Stimulated activated CD8-positive, alpha-beta memory T cell treated with anti-CD3 and anti-CD28 coated beads, Interleukin-7, amount 100 ng/mL, for 1 hour (primary cell): Measurements from ENCODE around the gene LAMA5.

Source experiments
- DNase-seq, 2 donors: peaks; one replicate each; pipeline ENCODE4 v3.0.0-alpha.2; 2020; ENCODE audit warnings: low read depth in 2 of 2

Gene LAMA5

DNA sequence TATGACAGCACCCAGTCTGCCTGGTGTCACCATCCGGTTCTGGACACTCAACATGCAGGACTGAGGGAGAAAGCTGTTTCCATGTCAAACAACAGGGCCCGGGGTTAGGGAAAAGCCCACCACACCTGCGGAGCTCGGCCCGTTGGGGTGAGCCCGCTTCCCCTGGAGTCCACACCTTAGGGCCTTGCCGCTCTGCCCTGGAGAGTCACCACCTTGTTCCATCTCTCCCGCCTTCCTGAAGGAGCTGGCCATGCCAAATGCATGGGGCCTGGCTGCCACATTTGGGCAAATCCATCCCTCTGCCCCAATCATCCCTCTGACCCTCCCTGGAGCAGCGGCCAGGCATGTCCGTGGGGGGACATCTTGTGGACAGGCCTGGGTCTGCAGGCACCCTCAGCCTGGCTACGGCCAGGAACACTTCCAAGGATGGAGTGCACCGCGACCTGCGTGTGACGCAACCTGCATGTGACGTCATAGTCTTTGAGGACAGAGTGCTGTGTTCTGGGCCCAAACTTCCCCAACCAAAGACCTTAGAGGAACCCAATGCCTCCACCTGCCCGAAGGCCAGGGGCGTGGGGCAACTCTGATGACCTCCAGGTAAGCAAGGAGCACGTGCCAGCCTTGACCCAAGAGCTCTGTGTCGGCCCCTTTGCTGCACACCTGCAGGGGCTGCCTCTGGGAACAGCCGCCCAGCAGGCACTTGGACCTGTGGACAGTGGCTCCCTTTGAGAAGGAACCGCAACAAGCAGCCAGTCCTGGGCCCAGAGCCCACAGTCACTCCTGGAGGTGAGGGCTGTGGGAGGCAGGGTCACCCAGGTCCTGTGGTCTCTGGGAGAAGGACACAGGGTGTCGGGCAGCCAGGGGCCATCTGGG lies 38.2 kb upstream of the LAMA5 start:
- no peak for DNase-seq

DNA sequence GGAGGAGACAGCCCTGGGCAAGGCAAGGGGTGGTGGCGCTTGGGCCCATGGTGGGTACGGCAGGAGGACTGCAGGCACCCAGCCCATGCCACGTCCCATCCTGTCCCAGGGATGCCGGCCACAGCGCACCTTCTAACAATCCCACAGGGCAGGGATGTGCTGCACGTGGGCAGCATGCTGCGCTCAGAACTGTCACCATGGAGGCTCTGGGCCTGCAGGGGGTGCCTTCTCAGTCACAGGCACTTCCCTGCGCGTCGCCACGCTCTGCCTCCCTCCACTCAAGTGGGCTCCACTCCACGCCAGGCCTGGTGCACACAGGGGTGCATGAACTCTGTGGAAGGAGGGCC lies 37.6 kb upstream of the LAMA5 start:
- DNase-seq: no peak

DNA sequence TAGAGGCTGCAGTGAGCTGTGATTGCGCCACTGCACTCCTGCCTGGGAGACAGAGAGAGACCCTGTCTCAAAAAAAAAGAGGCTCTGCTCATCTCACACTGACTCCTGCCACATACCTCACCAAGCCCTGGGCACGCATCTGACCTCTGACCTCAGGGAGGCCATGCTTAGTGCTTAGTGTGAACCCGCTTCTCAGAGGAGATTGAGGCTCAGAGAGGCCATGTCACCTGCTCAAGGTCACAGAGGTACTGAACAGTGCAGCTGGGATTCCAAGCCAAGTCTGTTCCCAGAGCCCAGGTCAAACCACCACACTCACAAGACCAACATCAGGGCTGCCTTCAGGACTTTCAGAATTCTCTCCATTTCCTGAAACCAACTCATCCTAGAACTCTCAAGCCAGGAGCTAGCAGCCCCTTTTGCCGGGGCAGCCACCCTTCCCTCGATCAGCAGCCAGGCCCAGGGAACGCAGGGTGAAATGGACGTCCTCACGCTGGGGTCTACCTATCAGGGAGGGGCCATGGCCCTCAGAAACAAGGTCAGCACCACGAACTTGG lies 37.1 kb upstream of the LAMA5 start:
- no peak for DNase-seq

- DNase-seq: no peak
Observed at GRCh38 chr20:62403331-62403730, 36.2 kb upstream of the LAMA5 start.

GRCh38 chr20:62402456-62403150 lies 35.5 kb upstream of the LAMA5 start:
- no peak for DNase-seq

DNA sequence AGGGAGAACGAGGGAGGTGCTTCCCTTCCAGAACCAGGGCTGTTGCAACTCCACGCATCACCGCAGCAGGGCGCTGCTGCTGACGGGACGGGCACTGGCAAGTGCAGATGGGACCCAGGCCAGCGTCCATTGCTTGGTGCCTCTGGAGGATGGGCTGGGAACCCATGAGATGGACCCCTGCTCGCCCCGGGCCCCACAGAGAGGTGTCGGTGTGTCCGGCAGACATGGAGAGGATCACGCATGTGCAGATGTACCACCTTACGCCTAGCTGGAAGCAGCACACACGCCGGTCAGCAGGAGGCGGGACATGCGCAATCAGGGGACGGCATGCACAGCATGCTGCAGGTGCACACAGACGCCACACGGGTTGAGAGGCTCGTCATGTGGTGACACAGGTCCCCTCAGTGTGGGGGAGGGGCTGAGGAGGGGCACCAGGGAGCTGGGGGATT lies 34.2 kb upstream of the LAMA5 start:
- DNase-seq: no peak

GRCh38 chr20:62400541-62400940 lies 33.4 kb upstream of the LAMA5 start:
- no peak for DNase-seq

GRCh38 chr20:62400021-62400420 lies 32.9 kb upstream of the LAMA5 start:
- no peak for DNase-seq

DNA sequence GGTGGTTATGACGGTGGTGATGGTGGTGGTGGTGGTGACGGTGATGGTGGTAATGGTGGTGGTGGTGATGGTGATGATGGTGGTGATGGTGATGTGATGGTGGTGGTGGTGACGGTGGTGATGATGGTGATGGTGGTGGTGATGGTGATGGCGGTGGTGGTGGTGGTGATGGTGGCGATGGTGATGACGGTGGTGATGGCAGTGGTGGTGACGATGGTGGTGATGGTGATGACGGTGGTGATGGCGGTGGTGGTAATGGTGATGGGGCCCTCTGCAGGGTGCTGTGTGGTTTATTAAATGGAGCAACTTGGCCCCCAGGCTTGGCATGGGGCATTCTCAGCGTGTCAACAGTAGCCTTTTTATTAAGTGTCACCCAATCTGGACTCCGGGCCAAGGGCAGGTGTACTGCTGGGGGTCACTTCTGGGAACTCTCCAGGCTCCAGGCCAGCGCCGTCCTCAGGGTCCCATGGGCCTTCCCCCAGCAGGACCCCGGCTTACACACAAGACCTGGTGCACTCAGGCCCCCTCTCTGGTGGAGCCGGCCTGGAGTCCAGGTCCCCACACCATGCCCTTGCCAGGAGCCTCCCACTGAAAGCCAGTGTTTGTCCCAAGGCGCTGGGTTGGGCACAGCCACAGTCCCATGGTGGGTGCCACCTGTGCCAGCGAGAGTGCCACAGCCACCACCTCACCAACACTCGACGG lies 31.2 kb upstream of the LAMA5 start:
- no peak for DNase-seq

DNA sequence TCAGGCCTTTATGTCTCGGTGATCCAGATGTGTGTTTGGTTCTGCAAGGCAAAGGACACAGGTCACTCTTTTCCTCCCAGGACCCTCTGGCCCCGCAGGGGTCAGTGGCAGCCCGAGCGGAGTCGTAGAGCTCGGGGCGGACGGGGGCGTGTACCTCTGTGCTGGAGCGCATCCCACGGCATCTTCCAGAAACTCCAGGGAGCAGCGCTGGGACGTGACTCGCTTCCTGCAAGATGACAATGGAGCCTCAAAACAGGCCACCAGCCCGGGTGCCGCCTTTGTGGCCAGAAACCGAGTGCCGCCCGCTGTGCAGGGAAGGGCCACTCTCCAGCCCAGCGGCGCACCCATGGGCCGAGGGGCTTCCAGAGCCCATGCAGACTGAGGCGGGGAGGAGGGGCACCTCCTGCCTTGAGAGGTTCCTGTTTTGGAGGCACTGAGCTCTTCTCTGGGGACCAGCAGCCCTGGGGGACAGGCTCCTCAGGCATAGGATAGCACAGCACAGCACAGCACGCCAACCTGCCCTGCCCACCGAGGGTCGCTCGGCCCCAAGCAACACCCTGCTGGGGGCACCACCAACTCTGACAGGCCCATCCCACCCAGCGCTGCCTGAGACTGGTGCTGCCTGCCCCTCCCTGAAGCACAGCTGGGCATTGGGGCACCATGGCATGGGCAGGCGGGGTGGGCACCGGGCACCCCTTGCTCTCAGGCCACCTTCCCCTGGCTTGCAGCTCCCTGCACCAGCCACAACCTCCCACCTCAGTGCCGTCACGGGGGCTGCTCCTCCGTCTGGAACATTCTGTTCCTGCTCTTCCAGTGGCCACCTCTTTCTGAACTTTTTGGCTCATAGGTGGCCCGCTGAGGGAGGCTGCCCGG lies 29.5 kb upstream of the LAMA5 start:
- no peak for DNase-seq

DNA sequence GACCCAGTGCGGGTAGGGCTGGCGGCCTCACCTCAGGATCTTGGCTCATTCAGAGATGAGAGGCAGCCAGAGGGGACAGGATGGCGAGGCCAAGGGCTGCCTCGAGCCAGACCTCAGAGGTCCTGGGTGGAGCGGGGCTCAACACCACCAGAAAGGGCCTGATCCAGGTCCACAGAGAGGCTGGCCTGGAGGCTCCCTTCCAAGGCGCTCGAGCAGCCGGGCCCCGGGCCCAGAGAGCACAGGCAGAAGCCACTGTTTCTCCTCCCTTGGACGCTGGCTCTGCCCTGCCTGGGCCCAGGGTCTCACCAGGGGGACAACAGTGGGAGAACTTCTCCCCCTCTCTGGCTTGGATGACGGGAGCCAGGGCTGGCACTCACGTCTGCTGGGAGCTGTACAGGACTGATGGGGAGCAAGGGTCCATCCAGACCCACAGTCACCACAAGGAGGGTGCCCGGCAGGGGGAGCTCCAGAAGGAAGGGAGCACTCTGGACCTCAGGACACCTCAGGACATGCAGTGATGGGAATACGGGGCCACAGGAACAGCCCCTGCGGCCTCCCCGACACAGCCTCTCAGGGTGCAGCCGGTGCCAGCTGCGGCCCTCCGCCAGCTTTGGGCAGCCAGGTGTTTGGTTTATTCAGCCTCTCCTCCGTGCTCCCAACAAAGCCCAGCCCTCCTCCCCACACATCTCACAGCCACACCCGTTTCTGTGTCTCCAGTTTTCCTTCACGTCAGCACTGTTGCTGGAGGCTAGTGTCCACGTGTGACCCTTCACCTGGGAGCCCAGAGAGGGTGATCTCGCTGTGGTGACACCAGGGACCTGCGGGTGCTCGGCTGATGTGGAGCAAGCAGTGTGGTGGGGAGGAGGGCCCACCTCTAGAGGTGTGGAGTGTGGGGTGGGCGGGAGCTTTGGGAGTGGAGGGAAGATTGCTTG lies 28.5 kb upstream of the LAMA5 start:
- no peak for DNase-seq

- DNase-seq: no peak
Observed at GRCh38 chr20:62394248-62395245, 27.4 kb upstream of the LAMA5 start.

DNA sequence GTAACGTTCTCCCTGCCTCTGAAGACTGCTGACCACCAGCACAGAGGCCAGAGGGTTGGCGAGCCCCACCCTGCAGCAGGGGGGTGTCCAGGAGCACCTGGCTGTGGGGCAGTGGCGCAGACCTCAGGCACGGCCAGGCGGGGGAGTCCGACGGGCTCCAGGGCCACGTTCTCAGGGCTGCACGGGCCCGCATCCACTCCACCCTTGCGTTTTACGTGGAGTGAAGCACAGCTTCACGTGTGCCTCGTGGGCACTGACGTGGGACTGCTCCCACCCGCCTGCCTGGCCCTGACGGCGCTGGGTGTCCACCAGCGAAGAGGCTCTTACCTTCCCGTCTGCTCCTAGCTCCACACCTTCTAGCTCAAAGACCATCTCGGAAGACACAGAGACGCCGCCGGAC lies 26.7 kb upstream of the LAMA5 start:
- DNase-seq: no peak

- no peak for DNase-seq
Observed at GRCh38 chr20:62393335-62393665, 26.2 kb upstream of the LAMA5 start.

DNA sequence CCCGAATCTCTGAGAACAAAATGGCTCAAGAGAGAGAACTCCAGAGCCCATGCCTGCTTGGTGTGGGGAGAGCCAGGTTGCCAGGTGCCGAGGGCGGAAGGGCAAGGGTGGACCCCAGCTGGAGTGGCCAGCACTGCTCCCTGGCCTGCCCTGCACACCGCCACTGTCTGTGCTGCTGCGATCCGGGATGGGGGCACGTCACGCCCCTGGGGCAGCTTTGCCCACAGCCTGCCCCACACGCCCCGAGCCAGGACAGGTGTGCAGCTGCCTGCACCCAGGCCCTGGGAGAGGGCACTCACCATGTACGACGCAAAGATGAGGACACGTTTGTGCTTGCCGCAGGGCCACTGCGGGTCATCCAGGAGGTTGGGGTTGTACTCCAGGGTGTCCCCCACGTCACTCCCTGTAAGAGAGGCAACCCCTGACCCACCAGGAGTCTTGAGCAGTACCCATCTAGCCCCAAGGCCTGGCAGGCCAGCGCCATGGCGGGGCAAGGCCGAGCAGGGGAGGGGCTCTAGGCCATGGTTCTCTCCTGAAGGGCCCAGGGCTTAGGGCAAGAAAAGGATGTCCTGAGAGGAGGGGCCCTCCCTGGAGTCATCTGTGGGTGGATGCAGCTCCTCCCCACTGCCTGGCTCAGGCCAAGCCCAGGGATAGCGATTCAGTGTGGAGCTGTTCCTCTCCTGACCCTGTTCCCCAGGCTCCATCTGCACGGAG lies 25.7 kb upstream of the LAMA5 start:
- no peak for DNase-seq

DNA sequence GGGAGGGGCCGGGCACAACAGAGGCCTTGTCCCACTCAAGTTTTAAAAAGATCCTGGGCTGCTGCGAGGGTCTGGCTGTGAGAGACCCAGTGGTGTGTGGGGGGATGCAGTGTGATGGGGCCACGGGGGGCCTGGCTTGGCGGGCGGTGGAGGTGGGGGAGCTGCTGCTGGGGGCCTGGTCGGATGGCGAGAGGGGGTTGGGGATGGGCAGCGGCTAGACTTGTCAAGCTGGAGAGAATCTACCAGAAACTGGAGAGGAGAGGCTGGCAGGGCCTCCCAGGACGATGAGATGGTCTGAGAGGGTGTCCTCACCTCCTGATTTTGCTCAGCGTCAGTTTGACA lies 24.9 kb upstream of the LAMA5 start:
- DNase-seq: no peak

DNA sequence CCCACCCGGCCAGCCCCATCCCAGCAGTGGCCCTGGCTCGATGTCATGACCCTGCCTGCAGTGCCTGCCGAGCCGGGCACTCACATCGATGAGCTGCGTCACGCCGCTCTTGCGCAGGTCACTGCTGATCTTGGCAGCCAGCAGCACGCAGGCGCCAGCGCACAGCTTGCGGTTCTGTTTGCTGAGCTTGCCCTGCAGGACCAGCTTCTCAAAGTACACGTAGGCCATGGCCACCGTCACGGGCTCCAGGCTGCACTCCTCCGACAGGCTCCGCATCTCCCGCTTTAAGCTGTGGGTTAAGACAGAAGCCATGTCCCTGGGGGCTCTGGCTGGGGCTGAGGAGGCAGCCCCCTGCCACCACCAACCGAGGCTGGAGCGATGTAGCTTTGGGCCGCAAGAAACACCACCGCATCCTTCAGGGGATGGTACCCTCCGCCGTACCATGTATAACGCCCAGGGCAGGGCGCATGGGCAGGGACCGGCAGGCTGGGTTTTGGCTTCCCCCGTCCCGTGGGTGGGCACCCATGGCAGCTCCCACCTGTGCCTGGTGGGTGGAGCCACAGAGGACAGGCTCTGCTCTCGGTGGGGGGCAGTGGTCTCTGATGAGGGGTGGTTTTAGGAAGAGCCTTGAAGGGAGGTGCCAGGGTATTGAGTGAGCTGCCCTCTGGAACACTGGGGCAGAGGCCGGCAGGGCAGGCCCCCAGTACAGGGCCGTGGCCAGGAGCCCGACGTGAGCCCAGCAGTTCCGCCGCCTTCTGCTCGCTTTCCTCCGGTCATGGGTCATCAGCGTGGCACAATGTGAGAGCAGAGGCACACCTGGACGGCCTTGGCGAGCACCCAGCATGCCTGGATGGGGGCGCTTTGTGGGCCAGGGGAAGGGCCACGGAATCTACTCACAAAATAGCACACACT lies 24.3 kb upstream of the LAMA5 start:
- DNase-seq: no peak
